ENCODE results near the gene SNX4. TPM values are rescaled to one million over a fixed set of nuclear protein-coding genes. Genes with fewer than 3 reads are reported as not detected.

Gene SNX4
- total RNA-seq, 1 experiment from 2014 or later = 23.2 TPM

GRCh38 chr3:125428216-125428830 is 91.7 kb downstream of the SNX4 start:
- Mint-ChIP-seq H3K4me3 (no peak overlapping the region), H3K36me3 (0 out of 2 replicates have a peak, but pooled peaks cover 6% of the 10 kb centered on the region), H3K4me1 (no peaks in the 10 kb centered on the region), H3K27ac (no peak overlapping the region), H3K27me3 (ENCODE audit: low read depth) (no peaks in the 10 kb centered on the region), H3K9me3 (peaks cover 19% of the 10 kb centered on the region)
- TF ChIP-seq ZBTB43 (CRISPR knock-in tag; IDR thresholded peaks at IDR 0.05) = no peak
- TF ChIP-seq ATF3 (CRISPR knock-in tag; conservative IDR thresholded peaks at IDR 0.05) = no peak
- TF ChIP-seq ZNF425 (CRISPR knock-in tag; conservative IDR thresholded peaks at IDR 0.05) = no peak
- TF ChIP-seq ZSCAN18 (CRISPR knock-in tag; IDR thresholded peaks at IDR 0.05) = no peak
- no peak for TF ChIP-seq PRDM15 (CRISPR knock-in tag; IDR thresholded peaks at IDR 0.05)
- TF ChIP-seq NFYB (CRISPR knock-in tag; conservative IDR thresholded peaks at IDR 0.05; ENCODE audit: low read depth) = no peak
- DNase-seq (ENCODE audit: low spot score) = no peak
- CTCF ChIA-PET = interaction anchor here (0.9 kb wide), 1 partner anchor 12 kb away, joined by 3 read pairs; no protein-coding TSS in a partner anchor
- ATAC-seq = no peak
- POLR2A ChIA-PET = no interaction called here

GRCh38 chr3:125418306-125418705 is 101.7 kb downstream of the SNX4 start:
- DNase-seq (ENCODE audit: low spot score) (no peak), ATAC-seq (no peak)
- no peak overlapping the region for H3K4me3 Mint-ChIP-seq
- H3K9me3 Mint-ChIP-seq = peaks cover 11% of the 10 kb centered on the region
- H3K27ac Mint-ChIP-seq = no peak overlapping the region
- POLR2A ChIA-PET = no interaction called here
- CTCF ChIA-PET = no interaction called here
- TF ChIP-seq PRDM15 (CRISPR knock-in tag; IDR thresholded peaks at IDR 0.05) (no peak), ZNF121 (CRISPR knock-in tag; IDR thresholded peaks at IDR 0.05) (no peak)
- H3K4me1 Mint-ChIP-seq = no peaks in the 10 kb centered on the region
- H3K36me3 Mint-ChIP-seq = no peaks in the 10 kb centered on the region; the same call in 1 of the 2 replicates
- no peaks in the 10 kb centered on the region; the same call in 1 of the 2 replicates for H3K27me3 Mint-ChIP-seq (ENCODE audit: low read depth)

Measured in WTC11 (cell line).